SK-N-MC (cell line): ENCODE data around the gene STK11.
A peak's percentile ranks its signal among the peaks of the same experiment; 100 is the strongest.

Source experiments
- DNase-seq: peaks from one replicate; pipeline ENCODE4 v3.0.0-alpha.2; 2011; ENCODE audit warnings: low read depth, low spot score
- H3K27ac ChIP-seq: fragments of 200-600 bp; sonication (generic); 2 replicates; pipeline ENCODE4 v1.5.1; 2016; ENCODE audit warnings: mixed run types
- H3K36me3 ChIP-seq: fragments of 200-600 bp; sonication (generic); 2 replicates; pipeline ENCODE4 v1.6.1; 2017; ENCODE audit warnings: antibody characterized with exemption, low read length, mixed read lengths; ENCODE audit not compliant: insufficient read depth
- H3K4me3 ChIP-seq: fragments of 200-600 bp; sonication (generic); 2 replicates; pipeline ENCODE4 v1.5.1; 2016
- H3K9ac ChIP-seq: fragments of 200-600 bp; sonication (generic); 2 replicates; pipeline ENCODE4 v1.8.0; 2017; ENCODE audit warnings: mixed run types, mixed read lengths; ENCODE audit not compliant: insufficient read length
- H3K9me3 ChIP-seq: fragments of 200-600 bp; sonication (generic); 2 replicates; pipeline ENCODE4 v1.6.1; 2017; ENCODE audit warnings: low read depth, mild to moderate bottlenecking, antibody characterized with exemption, low read length, moderate library complexity, mixed read lengths
- EZH2 ChIP-seq: fragments of 200-600 bp; sonication (generic); IDR thresholded peaks from one replicate; pipeline ENCODE4 v1.6.1; 2017; ENCODE audit warnings: antibody characterized with exemption
- FOXP2 ChIP-seq: optimal IDR thresholded peaks from 2 replicates; pipeline ENCODE3; 2011; ENCODE audit warnings: mild to moderate bottlenecking, moderate library complexity; ENCODE audit not compliant: insufficient read depth; ENCODE audit errors: extremely low read length, control extremely low read depth
- POLR2AphosphoS5 ChIP-seq: IDR thresholded peaks from 2 replicates; pipeline ENCODE4 v1.6.1; 2012; ENCODE audit warnings: mild to moderate bottlenecking, low read depth, low read length, borderline replicate concordance

STK11 gene

GRCh38 chr19:1259876-1260748 is 54.5 kb downstream of the STK11 start:
- peaks cover 21% of the 10 kb centered on the region for H3K36me3 ChIP-seq

GRCh38 chr19:1260749-1261537 is 55.4 kb downstream of the STK11 start:
- Histone ChIP-seq H3K4me3 (peak overlapping the region; percentile 94), H3K27ac (peak overlapping the region; percentile 76), H3K36me3 (peaks cover 13% of the 10 kb centered on the region), H3K9me3 (no peaks in the 10 kb centered on the region), H3K9ac (peak overlapping the region; percentile 75)
- no peak for TF ChIP-seq FOXP2
- TF ChIP-seq POLR2AphosphoS5: peak; percentile 61; the same call in 1 of the 2 replicates
- no peak for DNase-seq

More at GRCh38 chr19:1259876-1260748, 54.5 kb downstream of the STK11 start:
- H3K9me3 ChIP-seq: no peaks in the 10 kb centered on the region
- H3K9ac ChIP-seq: no peak overlapping the region
- H3K27ac ChIP-seq: peak overlapping the region; percentile 91
- no peak for DNase-seq
- H3K4me3 ChIP-seq: peak overlapping the region; percentile 61
- TF ChIP-seq FOXP2 (no peak), POLR2AphosphoS5 (no peak), EZH2 (no peak)

- no peaks in the 10 kb centered on the region for H3K9me3 ChIP-seq
- TF ChIP-seq POLR2AphosphoS5 (no peak), FOXP2 (no peak)
- H3K9ac ChIP-seq: peak overlapping the region; percentile 75
- H3K27ac ChIP-seq: peak overlapping the region; percentile 76
- peak overlapping the region; percentile 94 for H3K4me3 ChIP-seq
- DNase-seq: no peak
- H3K36me3 ChIP-seq: peaks cover 11% of the 10 kb centered on the region
Measured at GRCh38 chr19:1261538-1261797, 55.9 kb downstream of the STK11 start.

- peaks cover 5% of the 10 kb centered on the region for H3K36me3 ChIP-seq
- DNase-seq: no peak
- H3K27ac ChIP-seq: peak overlapping the region; percentile 76
- TF ChIP-seq POLR2AphosphoS5 (no peak), FOXP2 (no peak), EZH2 (no peak)
- H3K9me3 ChIP-seq: no peaks in the 10 kb centered on the region
- H3K4me3 ChIP-seq: peak overlapping the region; percentile 94
- H3K9ac ChIP-seq: peak overlapping the region; percentile 75
Measured at GRCh38 chr19:1261798-1262622, 56.4 kb downstream of the STK11 start.

- Histone ChIP-seq H3K27ac (peak overlapping the region; percentile 76), H3K9me3 (no peaks in the 10 kb centered on the region), H3K4me3 (peak overlapping the region; percentile 94), H3K36me3 (peaks cover under 1% of the 10 kb centered on the region; the same call in 1 of the 2 replicates), H3K9ac (peak overlapping the region; percentile 75)
- no peak for TF ChIP-seq FOXP2
- TF ChIP-seq POLR2AphosphoS5: peak; percentile 40; the same call in 1 of the 2 replicates
- no peak for TF ChIP-seq EZH2
- DNase-seq: no peak
Measured at GRCh38 chr19:1262623-1263123, 57.1 kb downstream of the STK11 start.

DNA sequence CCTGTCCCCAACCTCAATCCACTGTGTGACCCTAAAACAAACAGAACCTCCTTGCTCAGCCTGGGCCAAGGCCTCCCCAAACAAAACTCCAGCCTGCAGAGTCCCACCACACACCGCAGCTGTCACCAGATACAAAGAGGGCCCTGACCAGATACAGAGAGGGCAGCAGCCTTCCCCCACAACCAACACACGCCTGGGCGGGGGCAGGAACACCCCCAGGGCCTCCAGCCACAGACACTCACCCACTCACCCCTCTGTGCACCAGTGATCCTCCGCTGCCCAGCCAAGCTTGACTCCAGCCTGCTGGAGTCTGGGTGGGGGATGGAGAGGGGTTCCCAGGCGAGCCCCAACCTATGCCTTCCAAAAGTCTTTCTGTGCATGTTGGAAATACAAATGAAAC is 57.6 kb downstream of the STK11 start:
- peak overlapping the region; percentile 76 for H3K27ac ChIP-seq
- no peak overlapping the region for H3K4me3 ChIP-seq
- H3K9ac ChIP-seq: no peak overlapping the region

DNA sequence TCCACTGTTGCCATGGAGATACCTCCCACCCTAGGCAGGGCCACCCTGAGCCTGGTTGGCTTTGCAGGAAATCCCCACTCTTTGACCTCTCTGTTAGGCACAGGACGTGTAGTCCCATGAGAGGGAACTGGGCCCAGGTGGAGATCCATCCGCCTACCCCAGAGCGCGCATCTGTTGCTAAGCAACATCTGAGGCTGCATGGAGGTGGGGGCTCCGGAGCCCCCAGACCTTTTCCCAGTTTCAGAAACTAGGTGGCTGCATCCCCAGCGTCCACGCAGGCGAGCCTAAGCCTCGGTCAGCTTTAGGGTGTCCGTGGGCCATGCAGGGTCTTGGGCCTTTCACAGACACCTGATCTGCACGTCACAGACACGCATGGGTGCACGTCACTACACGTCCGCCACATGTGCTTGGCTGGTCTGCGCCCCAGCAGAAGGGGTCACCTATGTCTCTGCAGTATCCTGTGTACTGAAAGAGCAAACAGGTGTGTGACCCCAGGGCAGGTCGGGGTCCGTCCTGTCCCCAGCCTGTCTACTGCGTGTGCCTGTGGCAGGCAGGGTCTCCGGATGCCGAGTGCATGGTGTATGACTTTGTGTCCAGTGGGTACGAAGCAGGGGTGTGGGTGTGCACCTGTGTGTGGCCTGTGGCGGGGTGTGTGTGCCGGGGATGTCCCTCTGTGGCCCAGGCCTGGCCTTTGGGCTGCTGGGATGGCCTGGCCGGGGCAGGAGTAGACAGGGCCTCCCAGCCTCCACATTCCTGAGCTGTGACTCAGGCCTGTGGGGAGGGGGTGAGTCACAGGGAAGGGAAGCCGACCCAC is 59.4 kb downstream of the STK11 start:
- TF ChIP-seq EZH2 (no peak), POLR2AphosphoS5 (no peak), FOXP2 (no peak)
- Histone ChIP-seq H3K9ac (no peak overlapping the region), H3K9me3 (no peaks in the 10 kb centered on the region), H3K4me3 (no peak overlapping the region), H3K36me3 (peaks cover 2% of the 10 kb centered on the region; the same call in 1 of the 2 replicates), H3K27ac (peak overlapping the region; percentile 21; the same call in 1 of the 2 replicates)
- DNase-seq: no peak

More for the DNA sequence above, 57.6 kb downstream of the STK11 start:
- DNase-seq: no peak
- Histone ChIP-seq H3K36me3 (no peaks in the 10 kb centered on the region; the same call in 1 of the 2 replicates), H3K9me3 (no peaks in the 10 kb centered on the region)
- TF ChIP-seq POLR2AphosphoS5 (no peak), FOXP2 (no peak), EZH2 (no peak)
